Motor neuron (in vitro differentiated cells): ENCODE measurements around the gene GPR62. TPM values are rescaled to one million over a fixed set of nuclear protein-coding genes. Genes with fewer than 3 reads are reported as not detected.
A peak's percentile ranks its signal among the peaks of the same experiment; 100 is the strongest.

Experiments
- ATAC-seq, 8 experiments: fragments of 200-7000 bp; cut with Tn5 transposase; replicated peaks in 6 of 8; 2 replicates each; pipeline ENCODE4 v1.8.0; 2021; ENCODE audit warnings: mild to moderate bottlenecking in 8 of 8, moderate library complexity in 8 of 8
- H3K27ac ChIP-seq, 2 donors: fragments of 250-450 bp; sonication (Bioruptor Pico); 2 replicates each; pipeline ENCODE4 v1.9.0; 2021; ENCODE audit warnings: antibody characterized with exemption in 2 of 2, mild to moderate bottlenecking in 2 of 2, moderate library complexity in 1 of 2
- H3K4me1 ChIP-seq, 2 donors: fragments of 250-450 bp; sonication (Bioruptor Pico); replicated peaks in 1 of 2; 2 replicates each; pipeline ENCODE4 v1.6.1; 2021; ENCODE audit warnings: antibody characterized with exemption in 2 of 2, mild to moderate bottlenecking in 2 of 2, moderate library complexity in 1 of 2
- H3K4me3 ChIP-seq, 5 donors: fragments of 250-450 bp; sonication (Bioruptor Pico); 2 replicates each; pipeline ENCODE4 v1.9.0; 2021; ENCODE audit warnings: antibody characterized with exemption in 5 of 5, mild to moderate bottlenecking in 5 of 5, moderate library complexity in 4 of 5
- WGBS, 10 experiments: fragments of 450-650 bp; shearing (Covaris generic); methylation state at CpG; one replicate each; pipeline ENCODE4 v1.0.0; 2022; 5-methylcytosine and 5-hydroxymethylcytosine counted together
- in situ Hi-C, 9 experiments: fragments of 400-800 bp; cut with MboI; loops; one replicate each; pipeline ENCODE4 v1.15.0; 2021; ENCODE audit warnings: low sequenced_read_pairs in 9 of 9, low pct_unique_long_range_greater_than_20kb in 2 of 9; ENCODE audit not compliant: unreplicated experiment in 9 of 9
- total RNA-seq, 8 experiments: library from RNA; unstranded; fragments of 300-600 nt; gene quantifications; 2 replicates each; pipeline versions ENCODE4 v1.2.3 to v1.2.4, GENCODE V29; 2022

The GPR62 gene
- total RNA-seq, 8 experiments from 2014 or later, result 0.25 to 2.3 (median 0.66) TPM; not detected in 1

DNA sequence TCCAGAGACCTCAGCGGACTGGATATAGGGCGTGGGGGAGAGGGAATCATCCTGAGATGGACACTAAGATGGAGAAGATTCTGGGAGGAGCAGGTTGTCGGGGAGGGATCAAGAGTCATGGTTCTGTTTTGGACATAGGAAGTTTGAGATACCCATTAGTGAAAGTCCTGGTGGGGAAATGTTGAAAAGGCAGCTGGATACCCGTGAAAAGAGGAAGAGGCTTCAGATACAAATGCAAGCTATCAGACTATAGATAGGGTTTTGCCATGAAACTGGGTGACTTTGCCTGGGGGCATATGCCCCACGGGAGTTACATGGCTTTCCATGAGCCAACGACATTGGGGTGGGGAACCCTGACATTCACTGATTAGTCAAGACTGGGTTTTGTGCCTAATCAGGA, 1.1 kb upstream of the GPR62 start:
- 50 to 100% (median 76%) methylated on average over 1 to 5 of the region's 6 CpGs for whole genome bisulfite sequencing, 10 experiments
- no peak for ATAC-seq
- Histone ChIP-seq H3K4me3 (no peak overlapping the region), H3K4me1 (peaks cover 8% of the 10 kb centered on the region in 2 donors), H3K27ac (no peak overlapping the region)
- in situ Hi-C loops, result no loop called here

DNA sequence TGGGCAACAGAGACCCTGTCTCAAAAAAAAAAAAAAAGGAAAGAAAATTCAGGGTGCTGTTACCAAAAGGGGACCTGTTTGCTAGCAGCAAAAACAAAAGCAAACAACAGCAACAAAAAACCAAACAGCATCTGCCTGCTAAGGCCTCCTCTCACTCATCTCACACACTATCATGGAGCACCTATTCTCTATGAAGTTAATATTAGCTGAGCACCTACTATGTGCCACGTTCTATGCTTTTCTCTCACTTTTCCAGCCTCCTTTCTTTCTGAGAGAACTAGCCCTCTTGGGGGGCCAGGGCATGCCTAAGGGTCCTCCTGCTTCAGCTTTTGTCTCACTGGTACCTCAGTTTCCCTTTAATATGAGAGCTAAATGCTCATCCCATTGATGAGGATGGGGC, 468 bp upstream of the GPR62 start:
- no peak overlapping the region for H3K4me3 ChIP-seq
- WGBS, 10 experiments, result 57 to 71% methylated on average over 1 of the region's 1 CpG; no CpG with 5 or more reads in 8 of the 10 experiments
- in situ Hi-C loops, result no loop called here
- peaks cover 8% of the 10 kb centered on the region in 2 donors for H3K4me1 ChIP-seq
- ATAC-seq, result no peak
- H3K27ac ChIP-seq, result no peak overlapping the region

DNA sequence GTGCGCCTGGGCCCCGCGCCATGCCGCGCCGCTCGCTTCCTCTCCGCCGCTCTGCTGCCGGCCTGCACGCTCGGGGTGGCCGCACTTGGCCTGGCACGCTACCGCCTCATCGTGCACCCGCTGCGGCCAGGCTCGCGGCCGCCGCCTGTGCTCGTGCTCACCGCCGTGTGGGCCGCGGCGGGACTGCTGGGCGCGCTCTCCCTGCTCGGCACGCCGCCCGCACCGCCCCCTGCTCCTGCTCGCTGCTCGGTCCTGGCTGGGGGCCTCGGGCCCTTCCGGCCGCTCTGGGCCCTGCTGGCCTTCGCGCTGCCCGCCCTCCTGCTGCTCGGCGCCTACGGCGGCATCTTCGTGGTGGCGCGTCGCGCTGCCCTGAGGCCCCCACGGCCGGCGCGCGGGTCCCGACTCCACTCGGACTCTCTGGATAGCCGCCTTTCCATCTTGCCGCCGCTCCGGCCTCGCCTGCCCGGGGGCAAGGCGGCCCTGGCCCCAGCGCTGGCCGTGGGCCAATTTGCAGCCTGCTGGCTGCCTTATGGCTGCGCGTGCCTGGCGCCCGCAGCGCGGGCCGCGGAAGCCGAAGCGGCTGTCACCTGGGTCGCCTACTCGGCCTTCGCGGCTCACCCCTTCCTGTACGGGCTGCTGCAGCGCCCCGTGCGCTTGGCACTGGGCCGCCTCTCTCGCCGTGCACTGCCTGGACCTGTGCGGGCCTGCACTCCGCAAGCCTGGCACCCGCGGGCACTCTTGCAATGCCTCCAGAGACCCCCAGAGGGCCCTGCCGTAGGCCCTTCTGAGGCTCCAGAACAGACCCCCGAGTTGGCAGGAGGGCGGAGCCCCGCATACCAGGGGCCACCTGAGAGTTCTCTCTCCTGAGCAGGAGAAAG, 951 bp downstream of the GPR62 start:
- Histone ChIP-seq H3K4me3 (peak overlapping the region in 1 of 5 donors; percentile 2), H3K27ac (no peak overlapping the region), H3K4me1 (peaks cover 3 to 8% of the 10 kb centered on the region in 2 donors)
- 11 to 23% methylated on average over 4 to 23 of the region's 97 CpGs; no CpG with 5 or more reads in 8 of the 10 experiments for WGBS, 10 experiments
- peak; percentile 61 to 93 (median 67) for ATAC-seq
- in situ Hi-C loops, result no loop called here

DNA sequence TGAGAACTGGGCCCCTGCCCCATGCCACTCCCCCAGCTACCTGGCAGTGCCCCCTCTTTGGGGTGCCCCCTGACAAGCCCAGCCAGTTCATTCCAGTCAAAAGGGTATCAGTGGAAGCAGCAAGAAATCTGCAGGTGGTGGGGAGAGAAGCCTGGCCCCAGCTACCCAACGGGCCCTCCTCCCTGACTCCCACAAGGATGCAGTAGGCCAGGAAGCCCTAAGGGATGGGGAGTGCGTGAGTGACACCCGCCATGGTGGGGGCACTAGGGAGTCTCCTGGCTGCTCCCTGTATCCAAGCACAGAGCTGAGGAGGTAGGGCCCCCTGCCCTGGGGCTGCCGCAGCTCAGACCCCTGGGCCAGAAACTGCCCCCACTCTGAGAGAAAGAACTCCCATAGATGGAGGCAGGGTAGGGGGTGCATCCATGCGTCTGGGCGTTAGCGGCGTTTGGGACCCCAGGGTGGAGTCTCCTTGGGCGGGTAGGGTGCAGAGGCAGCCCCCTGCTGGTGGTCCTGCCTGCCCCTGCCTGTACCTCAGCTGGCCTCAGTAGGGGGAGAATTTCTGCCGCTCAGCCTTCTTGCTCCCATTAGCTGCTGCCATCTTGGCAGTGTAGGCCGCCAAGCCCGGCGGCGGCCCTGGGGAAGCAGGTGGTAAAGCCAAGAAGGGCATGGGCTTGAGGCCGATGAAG, 2.5 kb downstream of the GPR62 start:
- 60 to 100% (median 90%) methylated on average over 1 to 4 of the region's 15 CpGs; no CpG with 5 or more reads in 6 of the 10 experiments for WGBS, 10 experiments
- Histone ChIP-seq H3K4me1 (peaks cover 3 to 8% of the 10 kb centered on the region in 2 donors), H3K27ac (no peak overlapping the region), H3K4me3 (no peak overlapping the region)
- in situ Hi-C loops, result no loop called here
- no peak for ATAC-seq

DNA sequence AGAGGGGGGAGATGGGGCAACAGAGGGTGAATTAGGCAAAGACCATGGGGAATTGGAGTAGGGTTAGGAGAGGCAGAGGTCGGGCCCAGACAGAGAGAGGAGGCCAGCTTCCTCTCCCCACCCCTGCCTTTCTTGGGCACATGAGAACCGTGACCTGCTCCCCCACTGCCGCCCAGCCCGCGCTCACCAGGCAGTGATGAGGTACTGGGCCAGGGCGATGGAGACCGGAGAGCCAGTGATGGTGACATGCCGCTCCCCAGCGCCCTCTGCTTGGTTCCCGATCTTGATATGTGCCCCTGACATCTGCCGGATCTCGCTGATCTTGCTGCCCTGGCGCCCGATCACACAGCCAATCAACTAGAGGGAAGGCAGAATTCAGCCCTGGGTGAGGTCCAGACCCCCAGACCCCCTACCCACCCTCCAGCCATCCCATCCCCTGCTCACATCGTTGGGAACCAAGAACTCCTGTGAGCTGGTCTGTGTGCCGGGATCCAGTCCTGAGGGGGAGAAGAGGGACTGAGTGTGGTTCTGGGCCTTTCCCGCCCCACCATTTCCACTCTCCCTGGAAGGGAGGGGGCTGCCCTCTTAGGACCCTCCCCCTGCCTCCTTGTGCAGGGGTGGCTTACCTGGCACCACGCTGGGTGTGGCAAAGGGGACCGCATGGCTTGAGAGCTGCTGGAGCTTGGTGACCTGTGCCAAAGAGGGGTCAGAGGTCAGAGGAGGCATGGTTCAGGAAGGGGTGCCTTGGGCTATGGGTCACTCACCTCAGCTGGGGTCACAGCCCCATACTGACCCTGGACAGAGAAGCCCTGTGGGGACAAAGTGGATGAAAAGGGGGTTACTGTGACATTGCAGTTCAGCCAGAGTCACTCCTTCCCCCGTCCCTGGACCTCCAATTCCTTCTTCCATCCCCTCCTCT, 3.7 kb downstream of the GPR62 start:
- H3K4me1 ChIP-seq, result peaks cover 9 to 13% of the 10 kb centered on the region in 2 donors
- in situ Hi-C loops, result no loop called here
- ATAC-seq, result no peak
- 60 to 96% (median 92%) methylated on average over 1 to 5 of the region's 20 CpGs; no CpG with 5 or more reads in 6 of the 10 experiments for WGBS, 10 experiments
- H3K27ac ChIP-seq, result no peak overlapping the region
- no peak overlapping the region for H3K4me3 ChIP-seq

DNA sequence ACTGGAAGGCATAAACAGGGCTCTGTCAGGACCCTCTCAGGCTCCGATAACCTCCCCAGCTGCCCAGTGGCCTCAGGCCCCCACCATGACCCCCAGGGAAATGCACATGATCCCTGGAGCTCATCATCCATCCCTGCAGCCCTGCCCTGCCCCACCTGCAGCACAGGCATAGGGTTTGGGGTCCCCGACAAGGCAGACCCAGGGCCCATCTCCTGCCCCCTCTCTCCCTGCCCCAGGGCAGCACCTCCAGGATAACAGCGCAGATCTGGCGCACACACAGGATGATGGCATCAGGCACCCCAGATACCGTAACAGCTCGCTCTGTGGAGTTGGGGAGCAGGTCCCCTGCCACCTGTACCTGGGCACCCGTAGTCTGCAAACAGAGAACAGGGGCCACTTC, 4.5 kb downstream of the GPR62 start:
- WGBS, 10 experiments, result 80 to 90% methylated on average over 2 of the region's 7 CpGs; no CpG with 5 or more reads in 8 of the 10 experiments
- in situ Hi-C loops, result no loop called here

DNA sequence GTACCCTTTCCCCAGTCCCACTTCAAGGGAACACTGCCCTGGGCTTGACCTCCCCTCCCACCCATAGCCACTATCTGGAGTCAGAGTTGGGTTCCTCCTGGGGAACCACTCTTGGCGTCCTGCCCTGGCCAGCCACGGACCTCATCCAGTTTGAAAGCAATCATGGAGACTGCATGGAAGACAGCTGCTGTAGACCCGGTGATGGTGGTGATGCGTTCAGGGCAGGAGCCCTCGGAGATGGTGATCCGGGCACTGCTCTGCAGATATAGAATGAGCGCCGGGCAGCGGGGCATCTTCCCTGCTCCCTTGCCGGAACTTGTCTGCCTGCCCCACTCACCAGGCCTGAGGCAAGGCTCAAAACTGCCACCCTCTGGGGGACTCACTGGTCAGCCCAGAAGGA, 5.2 kb downstream of the GPR62 start:
- in situ Hi-C loops, result no loop called here
- Histone ChIP-seq H3K27ac (no peak overlapping the region), H3K4me3 (no peak overlapping the region), H3K4me1 (peaks cover 24 to 28% of the 10 kb centered on the region in 2 donors)
- no peak for ATAC-seq
- WGBS, 10 experiments, result 91 to 100% (median 92%) methylated on average over 2 to 6 of the region's 10 CpGs; no CpG with 5 or more reads in 7 of the 10 experiments

More for the DNA sequence above, 4.5 kb downstream of the GPR62 start:
- ATAC-seq, result no peak
- no peak overlapping the region for H3K4me3 ChIP-seq
- H3K4me1 ChIP-seq, result peaks cover 17 to 20% of the 10 kb centered on the region in 2 donors
- H3K27ac ChIP-seq, result no peak overlapping the region

DNA sequence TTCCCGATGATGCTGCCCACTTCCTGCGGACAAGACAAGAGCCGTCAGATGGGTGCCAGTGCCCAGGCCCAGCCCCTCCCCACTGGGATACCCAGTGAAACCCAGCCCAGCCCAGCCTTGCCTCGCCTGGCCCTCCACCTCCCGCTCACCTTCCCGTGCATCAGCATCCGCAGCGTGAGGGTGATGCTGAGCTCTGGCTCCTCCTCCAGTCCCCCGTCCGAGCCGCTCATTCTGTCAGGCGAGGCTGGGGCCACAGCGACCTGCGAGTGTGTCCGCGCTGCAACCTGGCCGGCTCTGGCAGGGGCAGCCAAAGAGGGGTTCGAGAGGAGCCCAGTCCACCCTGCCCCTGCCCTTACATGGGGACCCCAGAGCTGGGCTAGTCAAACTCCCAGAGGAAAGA, 5.8 kb downstream of the GPR62 start:
- ATAC-seq, result no peak
- Histone ChIP-seq H3K27ac (no peak overlapping the region), H3K4me1 (peaks cover 31 to 32% of the 10 kb centered on the region in 2 donors), H3K4me3 (no peak overlapping the region)
- 60% methylated on average over 1 of the region's 18 CpGs; no CpG with 5 or more reads in 9 of the 10 experiments for WGBS, 10 experiments
- in situ Hi-C loops, result no loop called here

DNA sequence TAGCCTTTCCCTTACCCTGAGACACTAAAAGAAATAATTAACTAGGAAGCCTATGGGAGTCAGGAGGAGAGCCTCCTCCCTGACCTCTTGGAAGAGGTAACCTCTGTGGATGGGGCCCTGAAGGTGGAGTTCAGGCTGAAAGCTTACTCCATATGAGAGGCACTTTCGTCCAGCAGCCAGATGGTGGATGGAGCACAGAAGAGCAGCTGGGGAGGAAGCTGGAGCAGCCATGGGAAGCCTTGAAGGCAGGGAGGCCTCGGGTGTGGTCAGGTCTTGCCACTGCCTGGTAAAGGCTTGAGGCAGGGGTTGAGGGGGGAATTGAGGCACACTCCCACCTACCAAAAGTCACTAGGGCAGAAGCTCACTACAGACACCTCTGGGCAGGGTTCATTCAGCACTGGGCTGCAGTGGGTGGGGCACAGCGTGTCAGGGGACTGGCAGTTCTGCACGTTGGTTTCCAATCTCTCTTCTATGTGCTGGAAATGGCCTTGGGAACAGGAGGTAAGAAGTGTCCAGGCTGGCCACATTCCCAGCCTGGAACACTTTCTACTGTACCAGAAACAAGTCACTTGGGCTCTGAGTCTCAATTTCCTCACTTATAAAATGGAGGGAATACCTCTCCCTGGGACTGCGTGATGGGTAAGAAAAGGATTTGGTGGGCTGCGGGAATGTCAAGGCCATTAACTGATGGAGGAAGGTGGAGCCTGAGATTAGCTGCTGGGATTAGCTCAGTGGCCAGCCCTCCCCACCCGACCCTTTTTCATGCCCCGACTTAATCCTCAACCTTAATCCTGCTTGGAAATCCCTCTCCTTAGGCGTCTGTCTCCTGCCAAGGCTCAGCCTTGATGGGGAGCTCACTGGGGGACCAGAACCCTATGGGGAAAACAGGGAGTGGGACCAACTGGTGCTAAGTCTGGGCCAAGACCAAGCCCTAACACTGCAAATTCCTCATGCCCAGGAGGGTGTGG, 6.7 kb downstream of the GPR62 start:
- in situ Hi-C loops, result no loop called here
- H3K27ac ChIP-seq, result no peak overlapping the region
- WGBS, 10 experiments, result 0 to 100% (median 73%) methylated on average over 1 to 4 of the region's 9 CpGs; no CpG with 5 or more reads in 3 of the 10 experiments
- peaks cover 35 to 36% of the 10 kb centered on the region in 2 donors for H3K4me1 ChIP-seq
- peak in 3 of 8 experiments; percentile 74 to 92 (median 80) for ATAC-seq
- H3K4me3 ChIP-seq, result no peak overlapping the region

DNA sequence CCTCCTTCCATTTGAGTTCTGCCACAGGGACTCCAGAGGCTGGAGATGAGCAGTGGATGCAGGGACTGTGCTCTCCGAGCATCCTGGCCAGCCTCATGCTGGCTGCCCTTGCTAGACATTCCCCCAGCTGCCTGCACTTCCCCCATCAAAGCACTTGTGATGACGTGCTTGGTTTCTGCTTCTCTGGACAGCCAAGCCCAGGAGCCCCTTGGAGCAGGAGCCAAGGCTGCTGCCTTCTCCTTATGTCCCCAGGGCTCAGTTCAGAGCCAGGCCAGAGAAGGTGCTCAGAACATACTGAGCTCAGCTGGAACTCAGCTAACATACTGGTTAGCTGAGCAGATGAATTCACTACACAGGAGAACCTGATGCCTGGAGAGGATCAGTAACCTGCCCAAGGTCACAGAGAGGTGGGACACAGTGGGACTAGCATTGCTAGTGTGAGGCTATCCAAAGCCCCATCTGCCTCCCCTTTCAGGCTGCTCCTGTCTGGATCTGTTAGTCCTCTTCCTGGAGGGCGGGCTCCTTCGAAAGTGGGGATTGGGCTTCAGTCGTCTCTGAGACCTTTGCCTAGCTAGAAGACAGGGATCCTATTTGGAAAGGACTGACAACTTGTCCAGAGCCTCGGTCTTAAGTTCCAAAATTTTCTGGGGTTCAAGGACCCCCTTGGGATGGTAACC, 7.8 kb downstream of the GPR62 start:
- Histone ChIP-seq H3K27ac (no peak overlapping the region), H3K4me1 (peaks cover 35 to 36% of the 10 kb centered on the region in 2 donors), H3K4me3 (no peak overlapping the region)
- ATAC-seq, result no peak
- in situ Hi-C loops, result no loop called here
- WGBS, 10 experiments, result 60 to 100% (median 88%) methylated on average over 1 to 4 of the region's 6 CpGs; no CpG with 5 or more reads in 2 of the 10 experiments

DNA sequence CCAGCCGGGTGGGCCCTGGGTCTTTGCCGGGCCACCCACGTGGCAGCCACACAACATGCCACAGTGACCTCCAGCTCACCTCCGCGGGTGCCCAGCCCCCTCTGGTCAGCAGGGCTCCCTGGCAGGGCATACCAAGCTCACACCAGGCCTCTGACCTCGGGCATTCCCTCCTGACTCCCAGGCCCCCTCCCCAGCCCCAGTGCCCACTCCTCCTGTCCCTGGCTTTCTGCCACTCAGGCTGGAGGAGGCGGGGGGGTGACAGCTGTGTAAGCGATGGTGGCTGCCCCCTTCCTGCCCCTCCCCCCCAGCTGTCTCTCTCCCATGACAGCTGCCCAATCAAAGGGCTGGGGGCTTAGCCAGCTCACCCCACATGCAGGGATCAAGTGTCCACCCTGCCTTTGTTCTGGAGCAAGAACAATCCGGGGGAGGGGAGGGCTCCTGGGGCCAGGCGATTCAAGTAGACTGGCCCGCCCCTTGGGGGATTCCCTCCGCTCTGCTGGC, 8.8 kb downstream of the GPR62 start:
- ATAC-seq, result peak in 2 of 8 experiments; percentile 8 to 11
- peak overlapping the region in 2 of 5 donors; percentile 81 to 87 for H3K4me3 ChIP-seq
- no CpG with 5 or more reads among the region's 12 CpGs for WGBS, 10 experiments
- in situ Hi-C loops, result no loop called here
- H3K4me1 ChIP-seq, result peaks cover 42 to 43% of the 10 kb centered on the region in 2 donors
- peak overlapping the region; percentile 20 to 57 for H3K27ac ChIP-seq
